ENCODE measurements around the gene MAP1LC3B. TPM values are rescaled to one million over a fixed set of nuclear protein-coding genes. Genes with fewer than 3 reads are reported as not detected.
"Not testable (repeated sequence)": the region's sequence is repeated elsewhere in the genome, so short reads cannot be mapped to it uniquely, and the experiment has no call there.

The MAP1LC3B gene
- total RNA-seq, 1 donor = 44.5 TPM

- H3K79me2 ChIP-seq (ENCODE audit: insufficient read depth, low read length) = peaks cover 58% of the 10 kb centered on the region
Measured at GRCh38 chr16:87360862-87361610, 31.1 kb upstream of the MAP1LC3B start.

GRCh38 chr16:87361916-87362619 lies 30.1 kb upstream of the MAP1LC3B start:
- peaks cover 64% of the 10 kb centered on the region for H3K79me2 ChIP-seq (ENCODE audit: insufficient read depth, low read length)
- peaks cover 35% of the 10 kb centered on the region for H4K20me1 ChIP-seq (ENCODE audit: insufficient read depth, low read length)
- no peak overlapping the region for H2AFZ ChIP-seq (ENCODE audit: low read length)
- no peak overlapping the region for H3K4me2 ChIP-seq (ENCODE audit: insufficient read depth, low read length)
- H3K27me3 ChIP-seq (ENCODE audit: insufficient read depth, low read length) = no peaks in the 10 kb centered on the region
- H3K4me3 ChIP-seq (ENCODE audit: insufficient read depth, low read length) = no peak overlapping the region
- DNase-seq (ENCODE audit: insufficient read length, low spot score, missing footprints) = no peak
- no peak overlapping the region for H3K27ac ChIP-seq (ENCODE audit: low read depth, low read length)
- peaks cover 49% of the 10 kb centered on the region for H3K36me3 ChIP-seq (ENCODE audit: insufficient read depth, low read length)
- H3K4me1 ChIP-seq (ENCODE audit: insufficient read depth, low read length) = no peaks in the 10 kb centered on the region
- TF ChIP-seq, protein P1, sequence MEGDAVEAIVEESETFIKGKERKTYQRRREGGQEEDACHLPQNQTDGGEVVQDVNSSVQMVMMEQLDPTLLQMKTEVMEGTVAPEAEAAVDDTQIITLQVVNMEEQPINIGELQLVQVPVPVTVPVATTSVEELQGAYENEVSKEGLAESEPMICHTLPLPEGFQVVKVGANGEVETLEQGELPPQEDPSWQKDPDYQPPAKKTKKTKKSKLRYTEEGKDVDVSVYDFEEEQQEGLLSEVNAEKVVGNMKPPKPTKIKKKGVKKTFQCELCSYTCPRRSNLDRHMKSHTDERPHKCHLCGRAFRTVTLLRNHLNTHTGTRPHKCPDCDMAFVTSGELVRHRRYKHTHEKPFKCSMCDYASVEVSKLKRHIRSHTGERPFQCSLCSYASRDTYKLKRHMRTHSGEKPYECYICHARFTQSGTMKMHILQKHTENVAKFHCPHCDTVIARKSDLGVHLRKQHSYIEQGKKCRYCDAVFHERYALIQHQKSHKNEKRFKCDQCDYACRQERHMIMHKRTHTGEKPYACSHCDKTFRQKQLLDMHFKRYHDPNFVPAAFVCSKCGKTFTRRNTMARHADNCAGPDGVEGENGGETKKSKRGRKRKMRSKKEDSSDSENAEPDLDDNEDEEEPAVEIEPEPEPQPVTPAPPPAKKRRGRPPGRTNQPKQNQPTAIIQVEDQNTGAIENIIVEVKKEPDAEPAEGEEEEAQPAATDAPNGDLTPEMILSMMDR (IDR thresholded peaks at IDR 0.05; ENCODE audit: extremely low read depth, low read depth, low read length) = no peak
- no peaks in the 10 kb centered on the region for H3K9me3 ChIP-seq (ENCODE audit: low read depth, low read length)

More at GRCh38 chr16:87360862-87361610, 31.1 kb upstream of the MAP1LC3B start:
- no peak overlapping the region for H2AFZ ChIP-seq (ENCODE audit: low read length)
- H3K36me3 ChIP-seq (ENCODE audit: insufficient read depth, low read length) = peaks cover 57% of the 10 kb centered on the region
- H3K4me1 ChIP-seq (ENCODE audit: insufficient read depth, low read length) = no peaks in the 10 kb centered on the region
- H3K4me2 ChIP-seq (ENCODE audit: insufficient read depth, low read length) = no peak overlapping the region
- TF ChIP-seq, protein P1 (IDR thresholded peaks at IDR 0.05; ENCODE audit: extremely low read depth, low read depth, low read length) = no peak
- no peak overlapping the region for H3K27ac ChIP-seq (ENCODE audit: low read depth, low read length)
- no peak overlapping the region for H3K4me3 ChIP-seq (ENCODE audit: insufficient read depth, low read length)
- no peaks in the 10 kb centered on the region for H3K9me3 ChIP-seq (ENCODE audit: low read depth, low read length)
- H4K20me1 ChIP-seq (ENCODE audit: insufficient read depth, low read length) = peaks cover 37% of the 10 kb centered on the region
- peak; percentile 13 for DNase-seq (ENCODE audit: insufficient read length, low spot score, missing footprints)
- H3K27me3 ChIP-seq (ENCODE audit: insufficient read depth, low read length) = no peaks in the 10 kb centered on the region

DNA sequence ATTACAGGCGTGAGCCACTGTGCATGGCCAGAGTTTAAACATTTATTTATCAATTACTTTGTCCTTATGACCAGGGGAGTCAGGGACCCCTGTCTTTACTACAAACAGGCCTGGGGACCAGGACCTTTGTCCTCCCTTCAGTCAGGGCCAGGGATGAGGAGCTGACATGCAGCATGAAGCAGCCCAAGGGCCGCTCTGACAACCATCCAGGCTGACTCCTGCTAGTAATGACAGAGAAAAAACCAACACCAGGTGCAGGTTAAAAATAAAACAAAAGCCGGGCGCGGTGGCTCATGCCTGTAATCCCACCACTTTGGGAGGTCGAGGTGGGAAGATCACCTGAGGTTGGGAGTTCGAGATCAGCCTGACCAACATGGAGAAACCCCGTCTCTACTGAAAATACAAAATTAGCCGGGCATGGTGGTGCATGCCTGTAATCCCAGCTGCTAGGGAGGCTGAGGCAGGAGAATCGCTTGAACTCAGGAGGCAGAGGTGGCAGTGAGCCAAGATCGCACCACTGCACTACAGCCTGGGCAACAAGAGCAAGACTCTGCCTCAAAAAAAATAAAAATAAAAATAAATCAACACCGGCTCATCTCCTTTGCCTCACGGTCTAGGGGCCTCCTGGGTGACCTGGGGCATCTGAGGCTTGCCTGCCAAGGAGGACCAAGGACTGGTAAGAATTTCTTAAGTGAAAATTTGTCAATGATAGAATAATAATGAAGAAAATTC lies 29.1 kb upstream of the MAP1LC3B start:
- H4K20me1 ChIP-seq (ENCODE audit: insufficient read depth, low read length) = peaks cover 45% of the 10 kb centered on the region
- H3K27me3 ChIP-seq (ENCODE audit: insufficient read depth, low read length); H3K4me3 ChIP-seq (ENCODE audit: insufficient read depth, low read length); H2AFZ ChIP-seq (ENCODE audit: low read length); H3K4me2 ChIP-seq (ENCODE audit: insufficient read depth, low read length); H3K27ac ChIP-seq (ENCODE audit: low read depth, low read length); H3K4me1 ChIP-seq (ENCODE audit: insufficient read depth, low read length); DNase-seq (ENCODE audit: insufficient read length, low spot score, missing footprints); H3K9me3 ChIP-seq (ENCODE audit: low read depth, low read length): not testable (repeated sequence)
- H3K36me3 ChIP-seq (ENCODE audit: insufficient read depth, low read length) = peaks cover 42% of the 10 kb centered on the region
- H3K79me2 ChIP-seq (ENCODE audit: insufficient read depth, low read length) = peaks cover 73% of the 10 kb centered on the region

DNA sequence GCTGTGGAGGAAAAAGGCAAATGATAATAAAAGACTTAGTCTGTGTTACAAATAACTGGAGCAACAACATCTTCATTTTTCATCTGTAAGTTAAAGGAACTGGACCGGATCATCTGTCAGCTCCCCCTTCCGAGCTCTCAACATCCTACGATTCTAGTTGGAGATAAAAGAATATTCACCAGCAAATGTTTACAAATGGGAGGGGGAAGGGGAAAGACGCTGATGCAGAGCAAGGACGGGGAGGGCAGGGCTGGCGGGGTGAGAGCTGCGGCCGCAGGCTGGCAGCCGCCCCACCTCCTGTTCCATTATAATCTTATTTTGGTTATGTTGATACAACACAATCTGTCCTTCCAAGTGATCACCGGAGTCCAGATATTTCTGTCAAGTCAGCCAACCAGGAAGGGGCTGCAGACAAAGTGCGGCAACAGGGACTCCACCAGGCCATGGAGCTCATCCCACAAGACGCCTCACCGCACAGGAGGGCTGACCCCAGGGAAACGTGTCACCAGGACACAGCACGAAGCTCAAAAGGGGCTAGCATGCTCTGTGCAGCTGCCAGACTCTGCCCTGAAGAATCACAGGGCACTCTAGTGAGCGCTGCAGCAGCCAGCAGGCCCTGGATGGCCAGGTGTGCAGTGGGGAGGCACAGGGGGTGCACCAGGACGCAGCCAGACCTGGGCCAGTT lies 28.2 kb upstream of the MAP1LC3B start:
- Histone ChIP-seq H3K27ac (ENCODE audit: low read depth, low read length) (no peak overlapping the region), H4K20me1 (ENCODE audit: insufficient read depth, low read length) (peaks cover 53% of the 10 kb centered on the region), H3K36me3 (ENCODE audit: insufficient read depth, low read length) (peaks cover 34% of the 10 kb centered on the region), H3K79me2 (ENCODE audit: insufficient read depth, low read length) (peaks cover 81% of the 10 kb centered on the region), H3K9me3 (ENCODE audit: low read depth, low read length) (no peaks in the 10 kb centered on the region), H3K27me3 (ENCODE audit: insufficient read depth, low read length) (no peaks in the 10 kb centered on the region), H3K4me3 (ENCODE audit: insufficient read depth, low read length) (no peak overlapping the region), H3K4me1 (ENCODE audit: insufficient read depth, low read length) (no peaks in the 10 kb centered on the region), H3K4me2 (ENCODE audit: insufficient read depth, low read length) (no peak overlapping the region), H2AFZ (ENCODE audit: low read length) (no peak overlapping the region)
- TF ChIP-seq, protein P1 (IDR thresholded peaks at IDR 0.05; ENCODE audit: extremely low read depth, low read depth, low read length) = no peak
- DNase-seq (ENCODE audit: insufficient read length, low spot score, missing footprints) = peak; percentile 73
